AG04450 (cell line): ENCODE measurements around the gene ARHGEF12. TPM values are rescaled to one million over a fixed set of nuclear protein-coding genes. Genes with fewer than 3 reads are reported as not detected.

Experiments
- CTCF ChIA-PET: fragments of 300-600, 350-600 bp; formaldehyde crosslinking; extraction: SDS; loops from one replicate; lab custom pipeline; 2022; ENCODE audit warnings: antibody characterized with exemption, inconsistent platforms; lab: Charles Lee
- POLR2A ChIA-PET: fragments of 350-600 bp; formaldehyde crosslinking; extraction: SDS; loops from one replicate; lab custom pipeline; 2021; ENCODE audit warnings: antibody characterized with exemption, inconsistent platforms; lab: Yijun Ruan, JAX
- DNase-seq: peaks from one replicate; pipeline ENCODE4 v3.0.0-alpha.2; 2011; ENCODE audit warnings: low read depth, low spot score
- H3K27ac ChIP-seq: one replicate; pipeline ENCODE4 v1.5.1; 2012; ENCODE audit warnings: low read depth, low read length, control low read depth
- H3K27me3 ChIP-seq: one replicate; pipeline ENCODE4 v1.6.0; 2012; ENCODE audit warnings: low read length; ENCODE audit not compliant: control insufficient read depth, insufficient read depth
- H3K4me3 ChIP-seq: 2 replicates; pipeline ENCODE4 v1.5.1; 2011; ENCODE audit warnings: mild to moderate bottlenecking, low read depth, low read length, control low read depth
- H3K9me3 ChIP-seq: 2 replicates; pipeline ENCODE4 v1.5.1; 2012; ENCODE audit warnings: low read length; ENCODE audit not compliant: control insufficient read depth, insufficient read depth
- polyA plus RNA-seq: library from polyadenylated mRNA; depleted of rRNA; stranded (reverse); fragments of >200 nt; gene quantifications from 2 replicates; pipeline ENCODE4 v1.2.3, GENCODE V29; 2011
- TF ChIP-seq, protein P1 (sequence below): IDR thresholded peaks from 2 replicates; pipeline ENCODE4 v1.5.1; 2011; ENCODE audit warnings: low read depth, low read length, control low read depth, inconsistent platforms

Gene ARHGEF12
- polyA plus RNA-seq, 1 experiment = 64.8 TPM

DNA sequence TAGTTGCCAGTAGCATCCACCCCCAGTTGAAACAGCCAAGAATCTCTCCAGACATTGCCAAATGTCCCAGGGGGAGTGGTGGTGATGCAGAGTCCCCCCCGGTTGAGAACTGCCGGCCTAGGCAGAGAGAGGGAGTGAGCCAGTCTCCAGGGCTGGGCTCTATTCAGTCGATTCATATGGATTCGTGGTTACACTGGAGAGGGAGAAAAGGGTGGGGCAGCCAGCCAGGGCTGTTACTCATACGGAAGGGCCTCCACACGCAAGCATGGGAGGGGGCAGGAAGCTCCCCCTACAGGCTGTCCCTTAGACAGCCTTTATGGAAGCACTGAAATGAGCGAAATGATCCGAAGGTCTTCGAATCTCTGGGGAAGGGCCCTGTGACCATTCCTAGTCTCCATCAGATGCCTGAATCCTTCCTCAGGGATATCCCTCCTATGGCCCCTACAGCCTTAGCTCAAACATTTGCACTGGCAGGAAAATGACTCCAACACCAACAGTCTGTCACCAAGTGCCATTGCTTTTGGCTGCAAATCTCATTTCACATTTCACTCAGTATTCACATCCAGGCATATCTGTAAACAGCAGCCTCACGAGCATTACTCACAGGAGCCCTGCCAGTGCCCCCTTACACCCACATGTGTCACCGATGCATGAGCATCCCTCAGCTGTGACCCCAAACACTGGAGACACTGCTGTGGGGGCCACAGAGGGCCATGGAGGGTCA is 29.5 kb upstream of the ARHGEF12 start:
- DNase-seq = peak; percentile 63
- CTCF ChIA-PET = interaction anchor here (0.6 to 13.1 kb wide), 7 partner anchors 11 to 375 kb away, joined by 3 to 301 read pairs (median 4); no protein-coding TSS in a partner anchor
- Histone ChIP-seq H3K27me3 (peaks cover 17% of the 10 kb centered on the region), H3K4me3 (no peak overlapping the region), H3K9me3 (no peaks in the 10 kb centered on the region), H3K27ac (no peak overlapping the region)
- POLR2A ChIA-PET = no interaction called here
- TF ChIP-seq, protein P1, sequence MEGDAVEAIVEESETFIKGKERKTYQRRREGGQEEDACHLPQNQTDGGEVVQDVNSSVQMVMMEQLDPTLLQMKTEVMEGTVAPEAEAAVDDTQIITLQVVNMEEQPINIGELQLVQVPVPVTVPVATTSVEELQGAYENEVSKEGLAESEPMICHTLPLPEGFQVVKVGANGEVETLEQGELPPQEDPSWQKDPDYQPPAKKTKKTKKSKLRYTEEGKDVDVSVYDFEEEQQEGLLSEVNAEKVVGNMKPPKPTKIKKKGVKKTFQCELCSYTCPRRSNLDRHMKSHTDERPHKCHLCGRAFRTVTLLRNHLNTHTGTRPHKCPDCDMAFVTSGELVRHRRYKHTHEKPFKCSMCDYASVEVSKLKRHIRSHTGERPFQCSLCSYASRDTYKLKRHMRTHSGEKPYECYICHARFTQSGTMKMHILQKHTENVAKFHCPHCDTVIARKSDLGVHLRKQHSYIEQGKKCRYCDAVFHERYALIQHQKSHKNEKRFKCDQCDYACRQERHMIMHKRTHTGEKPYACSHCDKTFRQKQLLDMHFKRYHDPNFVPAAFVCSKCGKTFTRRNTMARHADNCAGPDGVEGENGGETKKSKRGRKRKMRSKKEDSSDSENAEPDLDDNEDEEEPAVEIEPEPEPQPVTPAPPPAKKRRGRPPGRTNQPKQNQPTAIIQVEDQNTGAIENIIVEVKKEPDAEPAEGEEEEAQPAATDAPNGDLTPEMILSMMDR = peak; percentile 73

DNA sequence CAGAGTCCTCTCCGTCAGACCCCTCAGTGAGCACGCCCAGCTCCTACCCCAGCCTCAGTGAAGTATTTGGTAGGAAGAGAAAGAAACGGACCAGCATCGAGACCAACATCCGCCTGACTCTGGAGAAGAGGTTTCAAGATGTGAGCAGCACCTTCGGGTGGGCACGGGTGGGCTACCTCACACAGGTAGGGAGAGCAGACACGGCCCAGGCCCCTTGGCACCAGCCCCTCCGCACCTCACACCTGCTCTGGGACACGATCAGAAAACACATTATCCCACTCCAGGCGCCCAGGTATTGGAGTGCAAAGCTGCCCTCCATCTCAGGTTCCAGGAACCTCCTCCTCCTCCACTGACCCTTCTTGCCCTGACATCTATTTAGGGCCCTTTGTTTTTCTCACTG is 28.7 kb upstream of the ARHGEF12 start:
- H3K27me3 ChIP-seq = peaks cover 13% of the 10 kb centered on the region
- TF ChIP-seq, protein P1 = no peak
- H3K4me3 ChIP-seq = no peak overlapping the region
- POLR2A ChIA-PET = interaction anchor here (0.6 kb wide), 1 partner anchor 16 kb away, joined by 3 read pairs; no protein-coding TSS in a partner anchor
- DNase-seq = no peak
- CTCF ChIA-PET = interaction anchor here (0.7 to 13.1 kb wide), 5 partner anchors 10 to 374 kb away, joined by 4 to 301 read pairs (median 4); no protein-coding TSS in a partner anchor
- no peaks in the 10 kb centered on the region for H3K9me3 ChIP-seq
- H3K27ac ChIP-seq = no peak overlapping the region

DNA sequence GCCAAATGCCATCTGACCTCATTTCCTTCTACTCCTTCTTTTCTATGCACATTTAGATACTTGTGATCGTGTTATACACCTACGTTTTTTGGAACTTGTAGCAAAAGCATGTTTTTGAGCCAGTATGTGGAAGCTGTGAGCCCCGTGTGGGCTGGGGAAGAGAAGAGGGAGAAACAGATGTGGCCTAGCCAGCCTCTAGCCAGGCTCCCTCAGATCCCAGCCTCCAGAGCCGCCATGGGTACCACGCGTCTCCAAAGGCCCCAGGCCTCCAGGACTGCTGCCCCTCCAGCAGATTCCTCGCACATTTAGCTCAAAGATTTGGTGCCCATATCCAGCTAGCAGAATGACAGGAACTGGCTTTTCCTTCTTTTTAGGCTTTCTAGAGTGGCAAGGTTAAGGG is 28.1 kb upstream of the ARHGEF12 start:
- Histone ChIP-seq H3K27ac (no peak overlapping the region), H3K4me3 (no peak overlapping the region), H3K27me3 (peaks cover 13% of the 10 kb centered on the region), H3K9me3 (no peaks in the 10 kb centered on the region)
- ChIA-PET POLR2A (no interaction called here), CTCF (interaction anchor here (1.3 to 13.1 kb wide), 3 partner anchors 8 to 138 kb away, joined by 5 to 301 read pairs (median 156); no protein-coding TSS in a partner anchor)
- TF ChIP-seq, protein P1 = no peak
- DNase-seq = no peak

DNA sequence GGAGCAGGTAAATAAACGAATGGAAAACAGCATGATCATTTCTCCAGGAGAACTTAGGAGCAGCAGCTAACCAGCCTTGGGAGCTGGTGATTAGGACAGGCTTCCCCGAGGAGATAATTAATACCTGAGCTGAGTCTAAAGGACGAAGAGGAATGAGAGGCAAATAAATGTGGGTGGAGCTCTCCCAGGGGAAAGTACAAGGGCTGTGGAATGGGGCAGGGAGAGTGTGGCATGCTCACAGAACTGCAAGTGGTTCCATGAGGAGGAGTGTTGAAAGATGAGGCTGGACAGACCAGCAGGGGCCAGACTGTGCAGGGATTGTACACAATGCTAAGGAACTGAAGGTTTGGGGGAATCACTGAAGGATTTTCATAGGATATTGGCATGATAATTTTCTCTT is 25.3 kb upstream of the ARHGEF12 start:
- TF ChIP-seq, protein P1 = no peak
- no peak for DNase-seq
- no peak overlapping the region for H3K27ac ChIP-seq
- H3K4me3 ChIP-seq = no peak overlapping the region
- H3K27me3 ChIP-seq = peaks cover 14% of the 10 kb centered on the region
- no peaks in the 10 kb centered on the region for H3K9me3 ChIP-seq
- CTCF ChIA-PET = interaction anchor here (0.9 to 1.2 kb wide), 2 partner anchors 11 to 75 kb away, joined by 3 read pairs; no protein-coding TSS in a partner anchor
- POLR2A ChIA-PET = no interaction called here

- TF ChIP-seq, protein P1 = no peak
- H3K27ac ChIP-seq = no peak overlapping the region
- CTCF ChIA-PET = interaction anchor here (3.3 kb wide), 1 partner anchor 12 kb away, joined by 17 read pairs; no protein-coding TSS in a partner anchor
- DNase-seq = no peak
- H3K4me3 ChIP-seq = no peak overlapping the region
- H3K9me3 ChIP-seq = no peaks in the 10 kb centered on the region
- H3K27me3 ChIP-seq = peaks cover 27% of the 10 kb centered on the region
- POLR2A ChIA-PET = no interaction called here
These were observed 21.4 kb upstream of the ARHGEF12 start for GRCh38 chr11:120314861-120315260.
